Activated CD4-positive, alpha-beta T cell treated with anti-CD3 and anti-CD28 coated beads, Interleukin-2, amount 50 U/mL, for 16 hours (primary cell): ENCODE data around the gene ACP1.
A peak's percentile ranks its signal among the peaks of the same experiment; 100 is the strongest.
"Not testable (repeated sequence)": the region's sequence is repeated elsewhere in the genome, so short reads cannot be mapped to it uniquely, and the experiment has no call there.

ENCODE experiments used
- DNase-seq: peaks from one replicate; pipeline ENCODE4 v3.0.0-alpha.2; 2020

Gene ACP1

DNA sequence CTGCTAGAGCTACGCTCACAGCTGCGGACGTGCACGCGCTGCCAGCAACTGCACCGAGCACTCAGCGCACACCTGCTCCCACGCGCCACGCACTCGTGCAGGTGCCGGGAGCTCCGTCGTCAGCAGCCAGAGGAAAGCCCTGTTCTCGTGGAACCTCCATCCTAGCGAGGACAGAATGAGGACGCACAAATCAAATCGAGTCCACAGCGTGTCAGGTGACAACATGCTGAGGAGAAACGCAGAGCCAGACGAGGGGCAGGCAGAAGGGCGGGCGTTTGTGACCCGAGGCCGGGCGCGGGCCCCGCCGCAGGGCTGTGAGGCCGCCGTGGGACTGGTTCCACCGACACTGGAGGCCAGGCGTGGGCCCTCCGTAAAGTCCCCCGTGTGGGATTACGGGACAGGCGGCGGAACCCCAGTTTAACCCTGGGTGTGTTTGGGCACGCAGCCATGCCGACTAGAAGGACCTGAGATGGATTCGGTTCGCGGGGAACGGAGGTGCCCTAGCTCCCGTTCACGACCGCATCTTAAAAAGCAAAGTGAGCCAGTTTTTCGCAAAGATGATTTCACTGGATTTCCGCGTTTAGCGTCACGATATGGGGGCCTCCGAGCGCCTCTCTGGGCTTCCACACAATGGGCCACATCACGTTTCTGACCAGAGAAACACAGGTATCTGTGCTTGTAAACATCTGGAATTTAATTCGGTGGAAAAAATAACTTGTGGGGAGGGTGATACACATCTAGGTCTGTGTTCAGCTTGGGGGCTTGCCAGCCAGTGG lies 50.0 kb downstream of the ACP1 start:
- DNase-seq: no peak

DNA sequence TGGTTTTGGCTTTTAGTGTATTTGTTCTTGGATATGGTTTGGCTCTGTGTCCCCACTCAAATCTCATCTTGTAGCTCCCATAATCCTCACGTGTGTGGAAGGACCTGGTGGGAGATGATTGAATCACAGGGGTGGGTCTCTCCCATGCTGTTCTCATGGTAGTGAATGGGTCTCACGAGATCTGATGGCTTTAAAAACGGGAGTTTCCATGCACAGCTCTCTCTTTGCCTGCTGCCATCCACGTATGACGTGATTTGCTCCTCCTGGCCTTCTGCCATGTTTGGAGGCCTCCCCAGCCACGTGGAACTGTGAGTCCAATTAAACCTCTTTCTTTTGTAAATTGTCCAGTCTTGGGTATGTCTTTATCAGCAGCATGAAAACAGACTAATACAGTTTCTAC lies 51.2 kb downstream of the ACP1 start:
- DNase-seq: not testable (repeated sequence)

DNA sequence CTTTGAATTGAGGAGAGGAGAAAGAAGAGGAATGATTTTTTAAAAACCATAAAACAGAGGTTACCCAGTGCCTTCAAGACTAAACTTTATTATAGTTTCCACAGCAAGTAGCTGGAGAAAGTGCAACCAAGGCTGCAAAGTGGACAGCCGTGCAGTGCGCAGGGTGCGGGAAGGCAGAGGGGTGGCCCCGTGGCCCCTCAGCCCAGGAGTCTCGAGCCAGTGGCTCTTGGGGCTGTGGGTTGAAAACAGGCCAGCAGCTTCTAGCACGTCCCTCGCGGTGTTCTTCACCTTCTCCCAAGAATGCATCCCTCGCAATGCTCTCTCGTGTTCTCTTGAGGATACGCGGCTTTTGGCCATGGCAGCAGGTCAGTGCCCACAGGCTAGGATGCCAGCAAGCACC lies 51.6 kb downstream of the ACP1 start:
- no peak for DNase-seq

DNA sequence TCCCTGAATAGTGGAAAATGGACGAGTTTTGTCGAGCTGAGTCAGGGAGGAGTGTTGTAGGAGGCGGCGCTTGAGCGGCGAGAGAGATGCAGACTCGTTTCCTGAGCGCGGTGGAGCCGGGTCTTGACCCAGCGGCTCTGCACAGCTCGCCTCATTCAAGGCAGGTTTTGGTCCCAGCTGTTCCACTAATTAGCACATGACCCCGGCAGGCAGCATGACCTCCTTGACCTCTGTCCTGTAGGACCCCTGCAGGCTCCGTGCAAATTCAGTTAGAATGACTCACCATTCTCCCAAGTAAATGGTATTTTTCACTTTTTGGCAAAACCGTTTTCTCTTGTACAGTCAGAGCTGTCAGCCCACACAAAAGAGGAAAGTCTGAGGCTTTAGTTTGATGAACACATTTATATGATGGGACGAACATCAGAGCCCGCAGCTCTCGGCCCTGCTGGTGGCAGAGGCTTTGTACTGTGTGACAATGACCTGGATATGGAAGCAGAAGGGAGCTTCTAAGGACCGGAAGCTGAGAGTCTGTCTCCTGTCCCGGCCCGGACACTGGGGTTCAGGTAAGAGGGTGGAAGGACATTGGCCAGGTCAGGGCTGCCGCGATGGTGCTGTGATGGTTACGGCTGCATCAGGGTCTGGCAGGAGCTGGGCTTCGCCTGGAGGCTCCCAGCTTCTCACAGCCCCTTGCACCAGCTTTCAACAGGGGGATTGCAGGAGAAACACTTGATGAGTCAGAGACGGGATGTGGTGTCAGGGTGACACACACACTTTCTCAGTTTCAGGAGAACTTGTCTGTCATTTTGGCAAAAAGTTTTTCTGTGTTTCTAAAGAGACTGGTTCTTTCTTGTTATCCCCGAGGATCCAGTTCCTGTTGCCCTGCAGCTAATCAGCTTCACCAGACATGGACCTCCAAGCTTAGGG lies 53.0 kb downstream of the ACP1 start:
- peak; percentile 78 for DNase-seq

DNA sequence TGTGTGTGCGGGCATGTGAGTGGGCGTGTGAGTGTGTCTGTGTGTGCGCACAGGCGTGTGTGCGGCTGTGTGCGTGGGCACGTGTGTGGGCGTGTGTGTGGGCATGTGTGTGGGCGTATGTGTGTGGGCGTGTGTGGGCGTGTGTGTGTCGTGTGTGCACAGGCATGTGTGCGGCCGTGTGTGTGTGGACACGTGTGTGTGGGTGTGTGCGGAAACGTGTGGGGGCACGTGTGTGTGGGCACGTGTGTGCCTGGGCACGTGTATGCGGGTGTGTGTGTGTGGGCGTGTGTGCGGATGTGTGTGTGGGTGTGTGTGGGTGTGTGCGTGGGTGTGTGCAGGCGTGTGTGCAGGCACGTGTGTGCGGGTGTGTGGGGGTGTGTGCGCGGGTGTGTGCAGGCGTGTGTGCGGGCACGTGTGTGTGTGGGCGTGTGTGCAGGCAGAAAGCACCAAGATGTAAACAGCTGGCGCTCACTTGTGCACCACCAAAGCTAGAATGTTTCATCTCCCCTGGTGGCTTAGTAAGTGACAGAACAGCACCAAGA lies 54.4 kb downstream of the ACP1 start:
- DNase-seq: no peak

DNA sequence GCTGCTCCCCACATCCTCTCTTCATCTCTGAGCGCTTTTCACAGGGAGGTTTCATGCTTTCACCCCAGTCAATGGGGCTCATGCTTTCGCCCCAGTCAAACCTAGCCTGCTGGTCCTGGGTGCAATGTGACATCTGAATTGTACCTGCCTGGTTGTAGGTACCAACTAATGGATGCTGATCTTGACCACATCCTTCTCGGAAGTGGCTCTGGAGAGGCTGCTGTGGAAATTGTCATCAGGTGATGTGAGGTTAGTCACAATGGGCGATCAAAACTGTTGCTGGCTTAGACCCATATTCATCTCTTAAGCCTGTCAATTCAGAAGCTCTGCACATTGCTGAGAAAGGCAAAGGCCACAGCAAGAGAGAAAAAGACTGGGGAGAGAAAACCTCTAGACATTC lies 55.8 kb downstream of the ACP1 start:
- peak; percentile 8 for DNase-seq

DNA sequence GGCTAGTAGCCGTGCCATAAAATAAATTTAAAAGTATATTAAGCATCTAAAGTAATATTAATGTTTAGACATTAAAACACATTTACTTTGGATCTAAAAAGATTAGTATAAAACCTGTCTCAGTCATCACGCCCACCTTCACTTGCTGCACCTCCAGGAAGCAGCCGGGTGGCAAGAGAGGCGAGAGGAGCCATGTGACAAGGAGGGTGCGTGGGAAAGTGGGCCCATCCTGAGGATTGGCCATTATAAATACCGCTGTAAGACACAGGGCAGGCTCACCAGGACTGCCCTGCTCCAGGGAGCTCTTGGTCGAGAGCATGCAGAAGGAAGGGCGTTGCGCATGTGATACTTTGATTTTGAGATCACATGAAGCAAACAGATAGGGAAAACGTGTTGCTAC lies 57.6 kb downstream of the ACP1 start:
- no peak for DNase-seq

DNA sequence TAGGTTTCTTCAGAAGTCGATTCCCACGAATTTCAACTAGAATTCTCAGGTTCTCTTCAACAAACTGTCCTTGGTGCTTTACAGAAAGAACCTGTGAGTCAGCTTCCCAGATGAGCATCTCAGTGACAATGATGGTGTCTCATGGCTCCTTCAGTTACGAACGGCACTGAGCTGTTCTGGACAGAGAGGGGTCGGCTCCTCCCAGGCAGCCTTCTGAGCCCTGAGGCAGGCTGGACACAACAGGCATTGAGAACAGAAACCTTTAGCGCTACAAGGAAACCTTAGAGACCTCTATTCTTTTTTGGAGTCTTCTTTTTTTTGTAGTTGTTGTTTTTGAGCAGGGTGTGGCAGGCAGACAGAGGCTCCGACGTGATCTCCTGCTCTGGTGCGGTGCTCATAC lies 58.3 kb downstream of the ACP1 start:
- DNase-seq: no peak
